Lower leg skin (tissue), 3 donors: Measurements from ENCODE around the gene L3MBTL1.

Experiments
- CTCF ChIP-seq, 3 donors: fragments of 450-650 bp; IDR thresholded peaks; one replicate each; pipeline ENCODE4 v1.5.1; 2016; ENCODE audit warnings: antibody characterized with exemption in 3 of 3, mild to moderate bottlenecking in 3 of 3, moderate library complexity in 2 of 3
- POLR2A ChIP-seq, 2 donors: fragments of 450-650 bp; IDR thresholded peaks; one replicate each; pipeline ENCODE4 v1.6.1; 2016 to 2017; ENCODE audit warnings: antibody characterized with exemption in 2 of 2, mild to moderate bottlenecking in 1 of 2, moderate library complexity in 1 of 2

GRCh38 chr20:43550456-43550855 lies 43.0 kb downstream of the L3MBTL1 start:
- TF ChIP-seq CTCF (IDR thresholded peaks at IDR 0.05) (no peak), POLR2A (IDR thresholded peaks at IDR 0.05) (no peak)
